GM23248 (cell line): Measurements from ENCODE around the gene GCLC. TPM values are rescaled to one million over a fixed set of nuclear protein-coding genes. Genes with fewer than 3 reads are reported as not detected.
"Not testable (repeated sequence)": the region's sequence is repeated elsewhere in the genome, so short reads cannot be mapped to it uniquely, and the experiment has no call there.

Experiments
- DNase-seq: peaks from one replicate; pipeline ENCODE4 v3.0.0-alpha.2; 2015
- H2AFZ ChIP-seq: fragments of 200-600 bp; sonication (generic); 2 replicates; pipeline ENCODE4 v1.6.1; 2016; ENCODE audit warnings: antibody characterized with exemption
- H3F3A ChIP-seq: fragments of 200-600 bp; sonication (generic); 2 replicates; pipeline ENCODE4 v1.6.1; 2016; ENCODE audit warnings: mild to moderate bottlenecking, antibody characterized with exemption, mixed run types; ENCODE audit not compliant: insufficient read depth
- H3K27ac ChIP-seq: fragments of 200-600 bp; sonication (generic); 2 replicates; pipeline ENCODE4 v1.5.1; 2016; ENCODE audit warnings: mild to moderate bottlenecking
- H3K27me3 ChIP-seq: fragments of 200-600 bp; sonication (generic); replicated peaks from 2 replicates; pipeline ENCODE4 v1.6.1; 2016; ENCODE audit warnings: mild to moderate bottlenecking; ENCODE audit not compliant: insufficient read depth
- H3K36me3 ChIP-seq: fragments of 200-600 bp; sonication (generic); 2 replicates; pipeline ENCODE4 v1.6.1; 2016; ENCODE audit warnings: low read depth, mild to moderate bottlenecking
- H3K4me1 ChIP-seq: fragments of 200-600 bp; sonication (generic); 2 replicates; pipeline ENCODE4 v1.6.1; 2016; ENCODE audit warnings: mild to moderate bottlenecking; ENCODE audit not compliant: insufficient read depth
- H3K4me2 ChIP-seq: fragments of 200-600 bp; sonication (generic); one replicate; pipeline ENCODE4 v1.6.1; 2016; ENCODE audit warnings: mild to moderate bottlenecking; ENCODE audit not compliant: unreplicated experiment
- H3K4me3 ChIP-seq: fragments of 200-600 bp; sonication (generic); 2 replicates; pipeline ENCODE4 v1.5.1; 2016; ENCODE audit warnings: mild to moderate bottlenecking
- H3K79me2 ChIP-seq: fragments of 200-600 bp; sonication (generic); 2 replicates; pipeline ENCODE4 v1.6.1; 2016; ENCODE audit warnings: mild to moderate bottlenecking; ENCODE audit not compliant: insufficient read depth
- H3K9ac ChIP-seq: fragments of 200-600 bp; sonication (generic); 2 replicates; pipeline ENCODE4 v1.6.1; 2016; ENCODE audit warnings: mild to moderate bottlenecking
- H3K9me2 ChIP-seq: fragments of 200-600 bp; sonication (generic); 2 replicates; pipeline ENCODE4 v1.6.1; 2016; ENCODE audit warnings: mixed run types, mild to moderate bottlenecking, moderate library complexity; ENCODE audit not compliant: insufficient read depth
- H3K9me3 ChIP-seq: fragments of 200-600 bp; sonication (generic); one replicate; pipeline ENCODE4 v1.6.1; 2017; ENCODE audit warnings: low read depth
- H4K20me1 ChIP-seq: fragments of 200-600 bp; sonication (generic); 2 replicates; pipeline ENCODE4 v1.6.0; 2016; ENCODE audit not compliant: insufficient read depth
- EZH2 ChIP-seq: fragments of 200-600 bp; sonication (generic); IDR thresholded peaks from 2 replicates; pipeline ENCODE4 v1.6.1; 2018; ENCODE audit warnings: antibody characterized with exemption, mild to moderate bottlenecking; ENCODE audit not compliant: insufficient read depth, poor library complexity, severe bottlenecking
- EZH2phosphoT487 ChIP-seq: fragments of 200-600 bp; sonication (generic); IDR thresholded peaks from 2 replicates; pipeline ENCODE4 v1.6.1; 2018; ENCODE audit warnings: antibody characterized with exemption, moderate library complexity, mild to moderate bottlenecking, low read depth; ENCODE audit not compliant: insufficient read depth
- whole genome bisulfite sequencing, 2 experiments: methylation state at CpG; one replicate each; pipeline ENCODE4 v1.1.6; 2015 to 2017; ENCODE audit warnings: low lambda C conversion rate in 2 of 2, low coverage in 1 of 2; ENCODE audit errors: missing lambda C conversion rate in 2 of 2; 5-methylcytosine and 5-hydroxymethylcytosine counted together
- in situ Hi-C: fragments of 300-500 bp; cut with MboI; formaldehyde crosslinking; loops from 2 replicates; pipeline ENCODE4 v1.15.0; 2020
- polyA plus RNA-seq: library from polyadenylated mRNA; unstranded; fragments of >200 nt; fragmentation: Nextera tagmentation; extraction: Ambion mirVana; gene quantifications from 2 replicates; pipeline ENCODE4 v1.2.1, GENCODE V29; 2016
- total RNA-seq: library from RNA; depleted of rRNA; stranded (reverse); fragments of >200 nt; shearing (Covaris generic); gene quantifications from 2 replicates; pipeline ENCODE4 v1.2.3, GENCODE V29; 2014

GCLC gene
- total and polyA plus RNA-seq, 2 experiments from 2014 or later, result 3.3 to 6.4 TPM

- Histone ChIP-seq H3K9me3 (no peaks in the 10 kb centered on the region), H3F3A (no peaks in the 10 kb centered on the region), H3K4me2 (no peak overlapping the region), H2AFZ (no peak overlapping the region), H3K4me1 (no peaks in the 10 kb centered on the region), H4K20me1 (no peaks in the 10 kb centered on the region), H3K9me2 (no peaks in the 10 kb centered on the region), H3K27me3 (0 out of 2 replicates have a peak, but pooled peaks cover 6% of the 10 kb centered on the region), H3K36me3 (no peaks in the 10 kb centered on the region), H3K9ac (no peak overlapping the region), H3K79me2 (no peaks in the 10 kb centered on the region), H3K4me3 (no peak overlapping the region), H3K27ac (no peak overlapping the region)
- no peak for DNase-seq
- no peak for TF ChIP-seq EZH2phosphoT487
- TF ChIP-seq EZH2, result no peak
- 75 to 96% methylated on average over 2 of the region's 2 CpGs for WGBS, 2 experiments
- in situ Hi-C loops, result no loop called here
Observed at GRCh38 chr6:53556986-53557715, 12.2 kb upstream of the GCLC start.

GRCh38 chr6:53553600-53553999, 8.7 kb upstream of the GCLC start:
- H3K9me3 ChIP-seq, DNase-seq, H3K27ac ChIP-seq, H3K36me3 ChIP-seq, H3K4me2 ChIP-seq, H3K9ac ChIP-seq, H4K20me1 ChIP-seq, H3K4me1 ChIP-seq, H3K79me2 ChIP-seq, H3K27me3 ChIP-seq, H2AFZ ChIP-seq, in situ Hi-C loops, H3F3A ChIP-seq, H3K9me2 ChIP-seq, H3K4me3 ChIP-seq: not testable (repeated sequence)
- WGBS, 2 experiments, result 47 to 49% methylated on average over 3 of the region's 3 CpGs

GRCh38 chr6:53551681-53552080, 6.8 kb upstream of the GCLC start:
- H3K9me3 ChIP-seq, in situ Hi-C loops, H3K9me2 ChIP-seq, H3K79me2 ChIP-seq, H3K36me3 ChIP-seq, DNase-seq, H4K20me1 ChIP-seq, H3K27ac ChIP-seq, H3K9ac ChIP-seq, H3K4me2 ChIP-seq, H3K4me1 ChIP-seq, H2AFZ ChIP-seq, H3K27me3 ChIP-seq, H3K4me3 ChIP-seq, H3F3A ChIP-seq: not testable (repeated sequence)
- 58 to 64% methylated on average over 7 of the region's 7 CpGs for WGBS, 2 experiments

- DNase-seq, result peak; percentile 99
- Histone ChIP-seq H3K4me1 (peaks cover 22% of the 10 kb centered on the region), H3K9ac (peak overlapping the region; percentile 80), H3K9me2 (no peaks in the 10 kb centered on the region), H4K20me1 (no peaks in the 10 kb centered on the region), H3K9me3 (no peaks in the 10 kb centered on the region), H3K4me3 (peak overlapping the region; percentile 87), H3K4me2 (peak overlapping the region; percentile 94), H3K79me2 (no peaks in the 10 kb centered on the region), H3F3A (peaks cover 33% of the 10 kb centered on the region), H3K36me3 (no peaks in the 10 kb centered on the region), H3K27me3 (no peaks in the 10 kb centered on the region), H3K27ac (peak overlapping the region; percentile 74), H2AFZ (peak overlapping the region; percentile 99)
- in situ Hi-C loops, result no loop called here
- 1 to 2% methylated on average over 37 to 46 of the region's 57 CpGs for WGBS, 2 experiments
- no peak for TF ChIP-seq EZH2phosphoT487
- TF ChIP-seq EZH2, result no peak
Observed at GRCh38 chr6:53547811-53548496, 3.1 kb upstream of the GCLC start.
